GM23248 (cell line): ENCODE results near the gene SULT1C3. TPM values are rescaled to one million over a fixed set of nuclear protein-coding genes. Genes with fewer than 3 reads are reported as not detected.

Source experiments
- DNase-seq: peaks from one replicate; pipeline ENCODE4 v3.0.0-alpha.2; 2015
- H2AFZ ChIP-seq: fragments of 200-600 bp; sonication (generic); 2 replicates; pipeline ENCODE4 v1.6.1; 2016; ENCODE audit warnings: antibody characterized with exemption
- H3F3A ChIP-seq: fragments of 200-600 bp; sonication (generic); 2 replicates; pipeline ENCODE4 v1.6.1; 2016; ENCODE audit warnings: mild to moderate bottlenecking, antibody characterized with exemption, mixed run types; ENCODE audit not compliant: insufficient read depth
- H3K27ac ChIP-seq: fragments of 200-600 bp; sonication (generic); 2 replicates; pipeline ENCODE4 v1.5.1; 2016; ENCODE audit warnings: mild to moderate bottlenecking
- H3K27me3 ChIP-seq: fragments of 200-600 bp; sonication (generic); replicated peaks from 2 replicates; pipeline ENCODE4 v1.6.1; 2016; ENCODE audit warnings: mild to moderate bottlenecking; ENCODE audit not compliant: insufficient read depth
- H3K36me3 ChIP-seq: fragments of 200-600 bp; sonication (generic); 2 replicates; pipeline ENCODE4 v1.6.1; 2016; ENCODE audit warnings: low read depth, mild to moderate bottlenecking
- H3K4me1 ChIP-seq: fragments of 200-600 bp; sonication (generic); 2 replicates; pipeline ENCODE4 v1.6.1; 2016; ENCODE audit warnings: mild to moderate bottlenecking; ENCODE audit not compliant: insufficient read depth
- H3K4me2 ChIP-seq: fragments of 200-600 bp; sonication (generic); one replicate; pipeline ENCODE4 v1.6.1; 2016; ENCODE audit warnings: mild to moderate bottlenecking; ENCODE audit not compliant: unreplicated experiment
- H3K4me3 ChIP-seq: fragments of 200-600 bp; sonication (generic); 2 replicates; pipeline ENCODE4 v1.5.1; 2016; ENCODE audit warnings: mild to moderate bottlenecking
- H3K79me2 ChIP-seq: fragments of 200-600 bp; sonication (generic); 2 replicates; pipeline ENCODE4 v1.6.1; 2016; ENCODE audit warnings: mild to moderate bottlenecking; ENCODE audit not compliant: insufficient read depth
- H3K9ac ChIP-seq: fragments of 200-600 bp; sonication (generic); 2 replicates; pipeline ENCODE4 v1.6.1; 2016; ENCODE audit warnings: mild to moderate bottlenecking
- H3K9me2 ChIP-seq: fragments of 200-600 bp; sonication (generic); 2 replicates; pipeline ENCODE4 v1.6.1; 2016; ENCODE audit warnings: mixed run types, mild to moderate bottlenecking, moderate library complexity; ENCODE audit not compliant: insufficient read depth
- H3K9me3 ChIP-seq: fragments of 200-600 bp; sonication (generic); one replicate; pipeline ENCODE4 v1.6.1; 2017; ENCODE audit warnings: low read depth
- H4K20me1 ChIP-seq: fragments of 200-600 bp; sonication (generic); 2 replicates; pipeline ENCODE4 v1.6.0; 2016; ENCODE audit not compliant: insufficient read depth
- EZH2 ChIP-seq: fragments of 200-600 bp; sonication (generic); IDR thresholded peaks from 2 replicates; pipeline ENCODE4 v1.6.1; 2018; ENCODE audit warnings: antibody characterized with exemption, mild to moderate bottlenecking; ENCODE audit not compliant: insufficient read depth, poor library complexity, severe bottlenecking
- EZH2phosphoT487 ChIP-seq: fragments of 200-600 bp; sonication (generic); IDR thresholded peaks from 2 replicates; pipeline ENCODE4 v1.6.1; 2018; ENCODE audit warnings: antibody characterized with exemption, moderate library complexity, mild to moderate bottlenecking, low read depth; ENCODE audit not compliant: insufficient read depth
- WGBS, 2 experiments: methylation state at CpG; one replicate each; pipeline ENCODE4 v1.1.6; 2015 to 2017; ENCODE audit warnings: low lambda C conversion rate in 2 of 2, low coverage in 1 of 2; ENCODE audit errors: missing lambda C conversion rate in 2 of 2; 5-methylcytosine and 5-hydroxymethylcytosine counted together
- in situ Hi-C: fragments of 300-500 bp; cut with MboI; formaldehyde crosslinking; loops from 2 replicates; pipeline ENCODE4 v1.15.0; 2020
- polyA plus RNA-seq: library from polyadenylated mRNA; unstranded; fragments of >200 nt; fragmentation: Nextera tagmentation; extraction: Ambion mirVana; gene quantifications from 2 replicates; pipeline ENCODE4 v1.2.1, GENCODE V29; 2016
- total RNA-seq: library from RNA; depleted of rRNA; stranded (reverse); fragments of >200 nt; shearing (Covaris generic); gene quantifications from 2 replicates; pipeline ENCODE4 v1.2.3, GENCODE V29; 2014

Gene SULT1C3
- total and polyA plus RNA-seq, 2 experiments from 2014 or later, result not detected

GRCh38 chr2:108220191-108220590 lies 19.6 kb upstream of the SULT1C3 start:
- Histone ChIP-seq H3K79me2 (no peaks in the 10 kb centered on the region), H4K20me1 (no peaks in the 10 kb centered on the region), H3K9me2 (no peaks in the 10 kb centered on the region), H3K27ac (no peak overlapping the region), H3K4me2 (no peak overlapping the region), H3K9ac (no peak overlapping the region), H3K4me1 (no peaks in the 10 kb centered on the region), H3K36me3 (no peaks in the 10 kb centered on the region), H3K27me3 (no peaks in the 10 kb centered on the region), H3K9me3 (no peaks in the 10 kb centered on the region), H3F3A (no peaks in the 10 kb centered on the region), H3K4me3 (no peak overlapping the region), H2AFZ (no peak overlapping the region)
- TF ChIP-seq EZH2phosphoT487 (no peak), EZH2 (no peak)
- WGBS, 2 experiments, result 85 to 86% methylated on average over 3 of the region's 3 CpGs
- in situ Hi-C loops, result no loop called here
- DNase-seq, result no peak

GRCh38 chr2:108220942-108221541 lies 18.7 kb upstream of the SULT1C3 start:
- Histone ChIP-seq H4K20me1 (no peaks in the 10 kb centered on the region), H3K36me3 (no peaks in the 10 kb centered on the region), H3F3A (no peaks in the 10 kb centered on the region), H3K9me2 (no peaks in the 10 kb centered on the region), H2AFZ (no peak overlapping the region), H3K4me1 (no peaks in the 10 kb centered on the region), H3K27ac (no peak overlapping the region), H3K9ac (no peak overlapping the region), H3K4me3 (no peak overlapping the region), H3K79me2 (no peaks in the 10 kb centered on the region), H3K9me3 (no peaks in the 10 kb centered on the region), H3K27me3 (no peaks in the 10 kb centered on the region), H3K4me2 (no peak overlapping the region)
- in situ Hi-C loops, result no loop called here
- TF ChIP-seq EZH2 (no peak), EZH2phosphoT487 (no peak)
- 47 to 53% methylated on average over 4 of the region's 4 CpGs for WGBS, 2 experiments
- no peak for DNase-seq

- Histone ChIP-seq H3K4me2 (no peak overlapping the region), H3K9me2 (no peaks in the 10 kb centered on the region), H3K27me3 (no peaks in the 10 kb centered on the region), H3K79me2 (no peaks in the 10 kb centered on the region), H4K20me1 (no peaks in the 10 kb centered on the region), H3K9me3 (no peaks in the 10 kb centered on the region), H3K27ac (no peak overlapping the region), H3F3A (no peaks in the 10 kb centered on the region), H3K4me1 (no peaks in the 10 kb centered on the region), H2AFZ (no peak overlapping the region), H3K36me3 (no peaks in the 10 kb centered on the region), H3K9ac (no peak overlapping the region), H3K4me3 (no peak overlapping the region)
- WGBS, 2 experiments, result 46 to 60% methylated on average over 3 of the region's 3 CpGs
- TF ChIP-seq EZH2 (no peak), EZH2phosphoT487 (no peak)
- in situ Hi-C loops, result no loop called here
- DNase-seq, result no peak
Observed at GRCh38 chr2:108222261-108222660, 17.5 kb upstream of the SULT1C3 start.

DNA sequence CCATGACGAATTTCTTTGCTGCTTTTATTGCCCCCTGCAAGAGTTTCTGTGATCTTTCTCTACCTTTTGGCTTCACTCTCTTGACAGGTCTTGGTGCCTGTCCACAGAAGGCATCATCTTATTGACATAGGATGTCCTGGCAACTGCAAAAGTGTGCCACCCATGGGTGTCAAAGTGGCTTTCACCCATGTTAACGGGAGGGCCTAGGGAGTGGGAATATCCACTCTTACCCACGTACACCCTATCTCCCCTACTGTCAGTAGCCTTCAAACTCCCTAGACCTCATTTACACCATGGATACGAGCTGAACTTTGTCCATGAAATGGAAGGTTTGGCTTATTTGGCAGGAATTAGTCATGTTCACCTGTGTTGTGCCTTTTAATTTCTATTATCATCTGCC lies 16.2 kb upstream of the SULT1C3 start:
- in situ Hi-C loops, result no loop called here
- no peaks in the 10 kb centered on the region for H4K20me1 ChIP-seq
- 27 to 35% methylated on average over 4 of the region's 4 CpGs for WGBS, 2 experiments
- no peaks in the 10 kb centered on the region for H3K9me3 ChIP-seq
- H3K4me1 ChIP-seq, result no peaks in the 10 kb centered on the region
- H3K79me2 ChIP-seq, result no peaks in the 10 kb centered on the region
- TF ChIP-seq EZH2, result no peak
- no peak for TF ChIP-seq EZH2phosphoT487
- peaks cover 4% of the 10 kb centered on the region; the same call in 1 of the 2 replicates for H3K27me3 ChIP-seq
- no peak overlapping the region for H3K9ac ChIP-seq
- no peaks in the 10 kb centered on the region for H3F3A ChIP-seq
- no peaks in the 10 kb centered on the region for H3K9me2 ChIP-seq
- no peak overlapping the region for H3K4me2 ChIP-seq
- H3K36me3 ChIP-seq, result no peaks in the 10 kb centered on the region
- no peak overlapping the region for H2AFZ ChIP-seq
- no peak for DNase-seq
- H3K27ac ChIP-seq, result no peak overlapping the region
- H3K4me3 ChIP-seq, result no peak overlapping the region
